ENCODE results near the gene EPHB6. TPM values are rescaled to one million over a fixed set of nuclear protein-coding genes. Genes with fewer than 3 reads are reported as not detected.

The EPHB6 gene
- total RNA-seq, 2 donors from 2014 or later = 37.1 to 84.0 TPM

DNA sequence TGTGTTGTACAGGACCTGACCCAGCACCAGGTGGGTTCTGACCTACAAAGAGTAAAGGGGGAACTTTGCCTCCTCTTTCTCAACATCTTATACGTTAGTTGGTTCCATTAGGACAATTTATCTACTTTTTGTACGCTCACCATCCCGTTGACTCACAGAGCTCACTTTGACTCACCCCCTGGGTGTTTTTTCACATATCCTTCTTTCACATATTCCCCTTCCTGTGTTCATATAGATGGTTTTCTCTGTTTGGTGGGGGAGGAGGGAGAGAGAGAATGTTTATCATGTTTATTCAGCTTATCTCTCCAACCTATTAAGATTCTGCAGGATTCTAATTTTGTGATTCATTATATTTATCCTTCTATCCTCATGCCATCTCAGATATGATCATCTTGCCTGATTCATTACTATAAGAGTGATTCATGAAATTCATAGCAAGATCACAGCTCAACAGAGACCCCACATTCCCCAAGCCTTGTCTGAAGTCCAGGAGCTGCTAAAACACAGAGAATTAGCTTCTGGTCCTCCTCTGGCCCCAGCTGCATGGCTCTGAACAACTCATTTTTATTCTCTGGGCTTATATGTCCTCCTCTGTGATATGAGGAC is 46.9 kb upstream of the EPHB6 start:
- Histone ChIP-seq H3K9me3 (no peaks in the 10 kb centered on the region), H3K4me1 (no peaks in the 10 kb centered on the region), H3K36me3 (replicated peaks in 1 of 2; ENCODE audit: insufficient read depth in 1 of 2, low read depth in 2 of 2) (no peaks in the 10 kb centered on the region), H3K27me3 (no peaks in the 10 kb centered on the region), H3K27ac (peak overlapping the region in 1 of 4 donors; percentile 5), H3K4me3 (no peak overlapping the region)
- TF ChIP-seq, protein P1, sequence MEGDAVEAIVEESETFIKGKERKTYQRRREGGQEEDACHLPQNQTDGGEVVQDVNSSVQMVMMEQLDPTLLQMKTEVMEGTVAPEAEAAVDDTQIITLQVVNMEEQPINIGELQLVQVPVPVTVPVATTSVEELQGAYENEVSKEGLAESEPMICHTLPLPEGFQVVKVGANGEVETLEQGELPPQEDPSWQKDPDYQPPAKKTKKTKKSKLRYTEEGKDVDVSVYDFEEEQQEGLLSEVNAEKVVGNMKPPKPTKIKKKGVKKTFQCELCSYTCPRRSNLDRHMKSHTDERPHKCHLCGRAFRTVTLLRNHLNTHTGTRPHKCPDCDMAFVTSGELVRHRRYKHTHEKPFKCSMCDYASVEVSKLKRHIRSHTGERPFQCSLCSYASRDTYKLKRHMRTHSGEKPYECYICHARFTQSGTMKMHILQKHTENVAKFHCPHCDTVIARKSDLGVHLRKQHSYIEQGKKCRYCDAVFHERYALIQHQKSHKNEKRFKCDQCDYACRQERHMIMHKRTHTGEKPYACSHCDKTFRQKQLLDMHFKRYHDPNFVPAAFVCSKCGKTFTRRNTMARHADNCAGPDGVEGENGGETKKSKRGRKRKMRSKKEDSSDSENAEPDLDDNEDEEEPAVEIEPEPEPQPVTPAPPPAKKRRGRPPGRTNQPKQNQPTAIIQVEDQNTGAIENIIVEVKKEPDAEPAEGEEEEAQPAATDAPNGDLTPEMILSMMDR (IDR thresholded peaks at IDR 0.05) = no peak
- TF ChIP-seq POLR2A (IDR thresholded peaks at IDR 0.05) = no peak
- ATAC-seq (no peak), DNase-seq (no peak)
- intact Hi-C loops (cut with DNase I) = no loop called here
- 67 to 73% methylated on average over 3 of the region's 3 CpGs for WGBS, 2 donors

DNA sequence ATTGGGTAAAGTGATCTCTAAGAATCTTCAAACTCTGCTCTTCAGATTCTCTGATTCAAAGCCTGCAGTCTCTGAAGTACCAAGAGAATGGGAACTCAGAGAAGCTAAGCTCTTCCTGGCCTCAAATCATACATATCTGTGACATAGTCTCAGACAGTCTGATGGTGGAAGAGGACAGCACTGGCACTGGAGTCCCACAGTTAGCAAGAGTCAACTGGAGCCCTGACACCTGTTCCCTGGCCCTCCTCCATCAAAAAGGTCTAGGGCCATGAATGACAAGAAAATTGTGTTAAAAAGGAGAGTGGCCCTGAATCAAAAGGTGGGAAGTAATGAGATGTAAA is 46.4 kb upstream of the EPHB6 start:
- Histone ChIP-seq H3K9me3 (no peaks in the 10 kb centered on the region), H3K4me1 (no peaks in the 10 kb centered on the region), H3K4me3 (no peak overlapping the region), H3K36me3 (replicated peaks in 1 of 2; ENCODE audit: insufficient read depth in 1 of 2, low read depth in 2 of 2) (no peaks in the 10 kb centered on the region), H3K27ac (no peak overlapping the region), H3K27me3 (no peaks in the 10 kb centered on the region)
- no peak for ATAC-seq
- TF ChIP-seq POLR2A (IDR thresholded peaks at IDR 0.05) = no peak
- DNase-seq = no peak
- intact Hi-C loops (cut with DNase I) = no loop called here

DNA sequence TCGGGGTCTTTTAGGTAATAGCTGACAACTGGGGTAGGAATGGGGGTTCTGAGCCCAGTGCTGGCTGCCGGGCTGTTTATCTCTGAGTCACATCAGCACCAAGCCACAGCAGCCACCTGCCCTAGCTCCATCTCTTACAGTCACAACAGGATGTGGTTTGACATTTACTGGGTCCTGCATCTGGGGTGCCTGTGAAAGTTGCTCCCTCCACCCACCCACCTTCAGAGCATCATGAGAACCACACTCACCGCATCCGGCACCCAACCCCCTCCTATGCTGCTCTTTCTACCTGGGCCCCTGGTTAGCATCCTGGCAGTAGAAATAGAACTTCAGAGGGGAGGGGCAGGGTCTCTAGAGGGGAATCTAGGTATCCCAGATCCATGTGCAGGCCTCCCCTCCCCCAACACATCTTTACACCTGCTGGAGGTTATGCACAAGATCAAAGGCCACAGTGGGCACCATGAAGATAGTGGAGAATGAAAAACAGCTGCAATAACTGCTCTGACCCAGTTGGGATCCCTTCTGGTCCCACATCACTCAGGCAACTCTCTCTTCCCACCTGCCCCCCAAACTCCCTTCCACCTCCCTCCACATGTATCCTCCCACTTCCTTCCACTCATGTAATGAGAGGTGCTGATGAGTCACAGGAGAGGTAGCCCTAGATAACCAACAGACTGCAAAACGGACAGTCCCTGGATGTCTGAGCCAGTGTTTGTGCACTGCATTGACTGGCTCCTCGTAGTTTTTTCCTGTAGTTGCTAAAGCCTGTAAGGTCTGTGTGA is 45.9 kb upstream of the EPHB6 start:
- ATAC-seq (no peak), DNase-seq (peak in 3 of 4 donors; percentile 16 to 55 (median 32))
- H3K36me3 ChIP-seq (replicated peaks in 1 of 2; ENCODE audit: insufficient read depth in 1 of 2, low read depth in 2 of 2) = no peaks in the 10 kb centered on the region
- intact Hi-C loops (cut with DNase I) = no loop called here
- TF ChIP-seq POLR2A (IDR thresholded peaks at IDR 0.05) = peak in 2 of 3 donors; percentile 9 to 24
- TF ChIP-seq, protein P1 (IDR thresholded peaks at IDR 0.05) = no peak
- no peak overlapping the region for H3K27ac ChIP-seq
- H3K4me3 ChIP-seq = no peak overlapping the region
- 56 to 74% methylated on average over 6 of the region's 6 CpGs for WGBS, 2 donors
- no peaks in the 10 kb centered on the region for H3K9me3 ChIP-seq
- no peaks in the 10 kb centered on the region for H3K27me3 ChIP-seq
- peaks cover 3% of the 10 kb centered on the region for H3K4me1 ChIP-seq

DNA sequence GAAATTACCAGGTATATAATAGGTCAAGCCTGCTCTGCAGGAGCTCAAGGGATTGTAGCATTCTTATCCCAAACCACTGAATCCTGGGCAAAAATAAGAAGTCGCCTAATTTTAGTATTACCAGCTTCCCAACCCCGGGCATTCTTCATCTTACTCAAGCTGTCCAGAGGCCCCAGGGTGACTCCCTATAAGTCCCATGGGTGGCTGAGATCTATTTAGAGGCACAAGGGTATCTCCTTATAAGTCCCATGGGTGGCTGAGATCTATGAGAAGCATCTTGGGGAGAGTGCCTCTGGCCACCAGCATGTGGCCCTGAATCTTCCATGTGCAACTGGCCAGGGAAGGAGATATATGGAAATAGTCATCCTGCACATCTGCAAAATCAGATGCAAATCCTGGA is 45.2 kb upstream of the EPHB6 start:
- TF ChIP-seq POLR2A (IDR thresholded peaks at IDR 0.05) = no peak
- peaks cover 3% of the 10 kb centered on the region for H3K4me1 ChIP-seq
- WGBS, 2 donors = 72 to 75% methylated on average over 2 of the region's 2 CpGs
- intact Hi-C loops (cut with DNase I) = no loop called here
- ATAC-seq (no peak), DNase-seq (no peak)
- H3K36me3 ChIP-seq (replicated peaks in 1 of 2; ENCODE audit: insufficient read depth in 1 of 2, low read depth in 2 of 2) = no peaks in the 10 kb centered on the region
- H3K4me3 ChIP-seq = no peak overlapping the region
- H3K27ac ChIP-seq = no peak overlapping the region
- H3K9me3 ChIP-seq = no peaks in the 10 kb centered on the region
- no peaks in the 10 kb centered on the region for H3K27me3 ChIP-seq

DNA sequence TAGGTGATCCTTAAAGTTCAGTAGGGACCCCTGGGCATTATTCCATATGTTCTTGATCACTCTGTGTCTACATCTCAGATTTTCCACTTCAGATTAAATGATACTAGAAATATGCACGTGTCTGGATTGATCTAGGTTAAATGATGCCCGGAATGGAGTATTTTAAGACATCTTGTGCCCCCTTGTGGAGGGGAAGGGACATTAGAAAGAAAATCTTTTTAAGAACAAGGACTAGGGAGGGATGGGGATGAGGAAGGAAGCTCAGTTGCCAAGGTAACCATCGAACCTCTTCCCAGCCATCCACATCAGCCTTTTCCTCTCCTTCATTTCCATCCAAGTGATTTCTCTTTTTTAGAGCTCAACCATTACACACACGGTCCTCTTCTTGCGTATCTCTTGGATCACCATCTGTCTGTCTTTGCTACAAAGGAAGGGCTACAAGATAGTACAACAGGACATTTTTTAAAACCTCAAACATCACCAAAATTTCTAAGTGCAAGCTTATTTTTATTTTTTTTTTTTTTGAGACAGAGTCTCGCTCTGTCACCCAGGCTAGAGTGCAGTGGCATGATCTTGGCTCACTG is 43.6 kb upstream of the EPHB6 start:
- TF ChIP-seq POLR2A (IDR thresholded peaks at IDR 0.05) = no peak
- TF ChIP-seq, protein P1 (IDR thresholded peaks at IDR 0.05) = peak; percentile 13 to 74 (median 66)
- Histone ChIP-seq H3K9me3 (no peaks in the 10 kb centered on the region), H3K27me3 (no peaks in the 10 kb centered on the region), H3K4me3 (no peak overlapping the region), H3K36me3 (replicated peaks in 1 of 2; ENCODE audit: insufficient read depth in 1 of 2, low read depth in 2 of 2) (no peaks in the 10 kb centered on the region), H3K27ac (no peak overlapping the region), H3K4me1 (peaks cover 3% of the 10 kb centered on the region)
- intact Hi-C loops (cut with DNase I) = no loop called here
- DNase-seq = peak in 2 of 4 donors; percentile 27 to 40
- peak; percentile 54 for ATAC-seq
- WGBS, 2 donors = 23 to 27% methylated on average over 6 of the region's 6 CpGs
